CD4-positive, alpha-beta T cell treated with Interferon gamma for 1 hour (primary cell): ENCODE measurements around the gene EXOC4.

Source experiments
- DNase-seq: peaks from one replicate; pipeline ENCODE4 v3.0.0-alpha.2; 2020

Gene EXOC4

DNA sequence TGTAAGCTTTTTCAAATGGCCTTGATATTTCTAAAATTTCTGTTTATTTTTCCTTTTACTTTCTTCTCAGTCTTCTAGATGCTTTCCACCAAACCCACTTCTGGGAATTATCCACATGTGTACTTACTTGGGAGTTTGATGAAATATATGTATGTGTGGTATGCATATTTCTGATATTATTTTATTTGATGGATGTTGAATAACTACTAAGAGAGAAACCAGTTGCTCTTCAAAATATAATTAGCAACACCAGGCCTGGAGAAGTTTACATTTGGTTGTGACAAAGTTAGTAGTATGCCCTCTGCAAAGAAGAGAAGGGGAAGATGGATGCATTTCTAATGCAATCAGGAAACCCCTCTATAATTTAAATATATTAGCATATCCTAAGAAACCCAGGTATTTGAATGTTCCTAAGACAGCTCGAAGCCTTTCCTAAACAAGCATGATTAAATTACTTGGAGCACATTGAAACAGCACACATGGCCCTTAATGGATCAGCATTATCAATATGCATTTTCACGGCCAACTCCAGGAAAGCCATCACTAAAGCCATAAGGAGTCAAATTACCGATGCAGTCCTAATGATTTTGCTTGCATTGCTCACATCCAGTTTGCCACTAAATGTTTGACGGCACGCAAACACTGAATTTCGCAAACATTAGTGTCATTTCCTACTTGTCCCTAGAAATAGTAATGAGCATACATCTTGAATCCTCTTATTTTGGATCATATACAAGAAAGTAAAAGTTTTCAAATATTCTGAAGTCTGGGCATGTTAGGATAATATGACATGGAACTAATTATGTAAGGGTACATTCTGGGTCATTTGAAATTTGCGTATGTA is 393.8 kb downstream of the EXOC4 start:
- DNase-seq, result no peak

DNA sequence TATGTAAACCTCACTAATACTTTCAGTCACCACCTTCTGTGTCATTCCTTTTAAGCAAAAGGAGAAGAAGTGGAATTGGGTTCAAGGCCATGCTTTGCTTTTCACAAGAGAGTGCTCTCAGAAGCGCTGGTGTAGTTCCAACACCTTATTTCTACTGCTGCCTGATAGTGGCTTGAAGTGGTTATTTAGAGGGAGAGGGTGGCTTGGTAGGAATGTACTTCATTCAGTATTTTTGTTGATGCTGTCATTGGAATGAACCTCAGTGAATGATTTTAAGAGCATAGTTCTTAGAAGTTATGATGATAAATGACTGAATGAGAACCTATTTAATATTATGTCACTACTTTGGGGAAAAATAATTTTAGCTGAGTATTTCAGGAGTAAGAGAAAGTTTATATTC is 396.7 kb downstream of the EXOC4 start:
- no peak for DNase-seq

- no peak for DNase-seq
Observed at GRCh38 chr7:133650069-133650468, 397.2 kb downstream of the EXOC4 start.

GRCh38 chr7:133650487-133651300 is 397.8 kb downstream of the EXOC4 start:
- no peak for DNase-seq

DNA sequence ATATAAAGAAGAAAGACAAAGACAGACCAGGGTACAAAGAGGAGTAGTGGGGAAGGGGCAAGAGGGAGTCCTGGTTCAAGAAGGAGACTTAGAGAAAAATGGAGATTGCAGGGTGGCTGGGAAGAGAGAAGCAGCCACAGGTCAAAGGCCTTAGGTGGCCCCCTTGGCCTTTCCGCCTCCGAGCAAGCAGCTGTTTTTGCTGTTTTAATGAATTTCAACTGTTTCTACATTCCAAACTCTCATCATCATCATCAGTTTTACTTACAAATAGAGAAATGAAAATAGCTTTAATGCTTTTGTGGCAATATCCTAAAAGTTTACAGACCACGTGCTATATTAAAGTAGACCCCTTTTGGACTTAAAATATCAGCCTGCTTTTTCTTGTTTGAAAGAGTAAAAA is 399.7 kb downstream of the EXOC4 start:
- DNase-seq, result no peak

DNA sequence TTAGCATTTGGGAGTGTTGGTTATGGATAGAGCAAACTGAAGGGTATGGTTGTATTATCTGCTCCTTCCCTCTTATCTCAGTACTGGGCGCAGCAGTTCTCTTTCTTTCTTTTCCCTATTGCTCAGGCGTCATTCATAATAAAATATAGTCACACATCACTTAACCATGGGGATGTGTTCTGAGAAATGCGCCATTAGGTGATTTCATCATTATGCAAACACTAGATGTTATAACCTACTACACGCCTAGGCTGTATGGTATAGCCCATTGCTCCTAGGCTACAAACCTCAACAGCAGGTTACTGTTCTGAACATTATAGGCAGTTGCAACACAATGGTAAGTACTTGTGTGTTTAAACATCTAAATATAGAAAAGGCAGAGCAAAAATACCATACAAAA is 401.7 kb downstream of the EXOC4 start:
- DNase-seq, result no peak

GRCh38 chr7:133662276-133662675 is 409.4 kb downstream of the EXOC4 start:
- DNase-seq, result no peak

DNA sequence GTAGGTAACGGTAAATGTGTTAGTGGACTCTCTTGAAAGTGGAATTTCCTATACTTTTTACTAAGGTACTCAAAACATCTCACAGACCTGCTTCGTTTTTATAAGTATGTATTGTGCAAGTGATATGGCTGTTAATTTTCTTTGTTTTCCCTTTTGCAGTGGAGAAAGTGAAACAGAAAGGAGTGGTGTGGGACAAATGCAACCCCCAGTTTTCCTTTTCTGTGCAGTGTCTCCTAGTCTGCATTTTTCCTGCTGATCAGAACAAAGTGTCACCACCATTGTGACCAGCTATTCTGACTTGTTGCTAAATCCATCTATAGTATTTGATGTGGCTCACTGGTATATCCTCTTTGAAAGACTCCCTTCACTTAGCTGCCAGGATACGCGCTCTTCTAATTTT is 410.0 kb downstream of the EXOC4 start:
- no peak for DNase-seq

DNA sequence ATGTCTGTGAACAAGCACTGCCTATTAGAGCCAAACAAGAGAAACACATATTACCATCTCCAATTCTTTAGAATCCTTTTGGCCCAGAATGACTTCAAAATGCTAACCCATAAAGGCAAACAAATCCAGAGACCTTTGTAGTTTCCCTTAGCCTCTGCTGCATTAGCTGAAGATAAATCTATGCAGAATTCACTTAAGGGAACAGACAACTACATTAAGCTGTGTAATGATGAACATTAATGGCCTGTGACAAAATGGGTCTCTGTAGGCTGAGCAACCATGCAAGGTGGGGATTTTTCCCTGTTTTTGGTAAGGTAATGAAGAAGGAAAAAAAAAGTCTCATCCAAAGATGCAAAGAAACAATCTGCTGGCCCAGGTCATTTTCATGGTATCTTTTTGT is 411.6 kb downstream of the EXOC4 start:
- no peak for DNase-seq

DNA sequence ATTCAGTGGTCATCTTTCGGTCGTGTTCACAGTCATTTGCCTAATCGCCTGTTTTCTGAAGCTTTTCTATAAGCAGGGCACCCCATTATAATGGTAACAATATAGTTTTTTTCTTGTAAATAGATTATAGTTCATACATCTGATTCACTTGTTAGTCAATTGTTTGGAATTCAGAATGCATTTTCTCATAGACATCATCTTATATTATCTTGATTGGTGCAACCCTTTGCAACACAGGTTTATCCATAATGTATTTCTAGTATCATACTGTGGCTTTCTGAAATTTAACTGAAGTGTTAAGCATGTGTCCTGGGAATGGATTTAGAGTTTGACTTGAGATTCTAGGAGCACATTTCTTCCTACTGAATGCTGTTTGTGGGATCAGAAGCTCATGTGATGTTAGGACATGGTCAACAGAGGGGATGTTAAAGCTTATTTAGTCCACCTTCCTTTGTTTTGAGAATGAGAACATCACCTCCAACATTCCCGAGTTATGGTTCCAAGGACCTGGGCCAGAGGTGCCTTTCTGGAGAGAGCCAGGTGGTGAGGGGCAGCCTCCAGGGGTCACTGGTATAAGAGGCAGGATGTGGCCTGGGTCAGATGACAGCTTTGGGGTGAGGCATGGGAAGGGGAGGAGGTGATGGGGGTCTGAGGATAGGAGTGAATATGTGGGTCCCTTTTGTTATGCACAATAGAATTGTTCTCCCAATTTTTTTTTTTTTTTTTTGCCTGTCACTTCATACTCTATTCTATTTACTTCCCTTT is 415.6 kb downstream of the EXOC4 start:
- no peak for DNase-seq

GRCh38 chr7:133669061-133669455 is 416.2 kb downstream of the EXOC4 start:
- DNase-seq, result no peak

DNA sequence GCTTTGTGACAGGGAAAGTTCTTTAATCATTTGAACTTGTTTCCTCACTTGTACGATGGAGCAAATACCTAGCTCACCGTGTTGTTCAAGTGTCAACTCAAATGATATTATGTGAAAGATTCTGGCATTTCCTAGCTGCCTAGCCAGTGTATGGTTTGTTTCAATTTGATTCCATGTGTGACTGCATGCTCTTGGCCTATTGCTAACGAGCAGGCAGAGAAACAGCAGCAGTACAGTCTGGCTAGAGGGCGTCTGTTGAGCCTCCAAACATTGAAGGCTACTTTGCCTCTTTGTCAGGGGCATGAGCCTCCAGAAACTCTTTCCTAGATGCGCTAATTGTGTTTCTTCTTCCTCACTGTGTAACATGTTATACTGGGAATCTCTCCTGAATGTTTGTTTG is 417.4 kb downstream of the EXOC4 start:
- no peak for DNase-seq

GRCh38 chr7:133672866-133673265 is 420.0 kb downstream of the EXOC4 start:
- DNase-seq, result no peak

DNA sequence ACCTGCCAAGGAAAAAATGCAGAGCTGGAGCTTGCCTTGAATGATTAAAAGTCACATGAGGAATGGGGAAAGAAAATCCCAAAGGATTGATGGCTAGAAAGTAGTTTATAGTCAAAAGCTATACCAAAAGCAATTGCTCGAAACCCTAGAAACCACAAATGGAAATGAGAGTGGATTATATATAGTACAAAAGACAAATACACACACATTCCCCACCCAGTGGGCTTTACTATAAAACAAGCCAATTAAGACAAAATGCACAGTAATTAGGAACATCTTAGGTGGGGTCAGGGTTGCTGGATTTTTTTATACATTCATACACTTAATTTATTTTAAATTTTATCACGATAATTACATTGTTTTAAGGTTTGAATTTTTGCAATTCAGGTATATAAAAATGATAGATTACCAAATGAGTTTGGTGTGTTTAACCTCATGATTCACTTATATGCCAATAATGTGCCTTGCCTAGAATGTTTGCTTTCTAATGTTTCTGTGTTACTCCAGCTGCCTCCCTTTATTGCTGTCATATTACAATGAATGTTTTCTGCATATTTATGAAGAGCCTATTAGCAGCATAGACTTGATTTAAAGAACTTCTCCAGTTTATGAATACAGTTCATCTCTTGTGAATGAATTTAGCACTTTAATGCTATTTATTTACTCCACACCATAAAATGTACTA is 421.3 kb downstream of the EXOC4 start:
- no peak for DNase-seq

GRCh38 chr7:133675510-133676218 is 422.8 kb downstream of the EXOC4 start:
- no peak for DNase-seq

GRCh38 chr7:133676805-133677370 is 424.0 kb downstream of the EXOC4 start:
- no peak for DNase-seq

DNA sequence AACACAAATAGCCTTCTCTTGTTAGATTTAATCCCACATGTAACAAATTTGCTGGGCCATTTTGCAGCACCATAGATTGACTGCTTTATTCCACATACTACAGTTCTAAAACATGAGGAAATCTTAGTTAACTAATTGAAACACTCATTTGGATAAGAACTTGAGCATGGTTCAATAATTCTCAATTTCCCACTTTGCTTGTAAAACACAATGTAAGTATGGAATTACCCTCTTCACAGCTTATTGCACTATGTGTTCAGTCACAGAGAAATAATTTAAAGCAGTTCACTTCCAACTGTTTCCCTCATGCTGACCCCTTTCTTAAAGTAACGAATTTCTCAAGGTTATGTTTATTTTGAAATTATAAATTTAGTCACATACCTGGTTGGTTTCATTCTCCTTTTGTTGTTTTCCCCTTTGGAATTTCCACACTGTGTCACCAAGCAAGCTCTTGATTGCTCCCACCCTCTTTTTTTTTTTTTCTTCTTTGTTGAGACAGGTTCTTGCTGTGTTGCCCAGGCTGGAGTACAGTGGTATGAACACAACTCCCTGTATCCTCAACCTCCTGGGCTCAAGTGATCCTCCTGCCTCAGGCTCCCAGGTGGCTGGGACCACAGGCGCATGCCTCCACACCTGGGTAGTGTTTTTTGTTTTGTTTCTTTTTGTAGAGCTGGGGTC is 425.4 kb downstream of the EXOC4 start:
- DNase-seq, result no peak

- DNase-seq, result no peak
Observed at GRCh38 chr7:133679977-133680376, 427.1 kb downstream of the EXOC4 start.

- no peak for DNase-seq
Observed at GRCh38 chr7:133681529-133681928, 428.7 kb downstream of the EXOC4 start.

DNA sequence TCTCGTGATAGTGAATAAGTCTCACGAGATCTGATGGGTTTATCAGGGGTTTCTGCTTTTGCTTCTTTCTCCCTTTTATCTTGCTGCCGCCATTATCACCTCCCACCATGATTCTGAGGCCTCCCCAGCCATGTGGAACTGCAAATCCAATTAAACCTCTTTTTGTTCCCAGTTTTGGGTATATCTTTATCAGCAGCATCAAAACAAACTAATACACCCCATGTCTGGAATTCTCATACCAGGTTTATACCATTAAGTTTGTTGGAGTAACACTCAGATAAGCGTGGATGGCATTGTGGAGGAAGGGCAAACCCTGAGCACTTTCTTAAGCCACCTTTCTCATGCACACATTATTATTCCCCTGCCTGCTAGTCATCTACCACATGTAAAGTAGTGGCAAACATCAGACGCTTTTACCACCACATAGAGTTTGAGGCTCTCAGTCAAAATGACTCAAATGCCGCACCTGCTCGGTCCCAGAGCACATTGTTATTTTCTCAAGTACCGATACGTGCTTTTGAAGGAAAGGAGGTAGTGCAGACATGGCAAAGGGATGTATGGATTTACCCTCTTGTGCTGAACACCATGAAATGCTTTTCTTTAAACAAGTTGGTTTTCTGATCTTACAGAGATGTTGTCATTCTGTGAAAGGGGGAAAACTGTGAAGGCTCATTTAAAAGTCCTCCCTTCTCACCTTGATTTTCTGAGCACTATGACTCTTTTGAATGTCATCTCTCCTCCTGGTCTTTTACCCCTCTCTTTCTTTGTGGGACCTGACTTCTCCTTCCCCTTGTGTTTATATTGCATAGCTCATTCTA is 429.7 kb downstream of the EXOC4 start:
- DNase-seq, result no peak

DNA sequence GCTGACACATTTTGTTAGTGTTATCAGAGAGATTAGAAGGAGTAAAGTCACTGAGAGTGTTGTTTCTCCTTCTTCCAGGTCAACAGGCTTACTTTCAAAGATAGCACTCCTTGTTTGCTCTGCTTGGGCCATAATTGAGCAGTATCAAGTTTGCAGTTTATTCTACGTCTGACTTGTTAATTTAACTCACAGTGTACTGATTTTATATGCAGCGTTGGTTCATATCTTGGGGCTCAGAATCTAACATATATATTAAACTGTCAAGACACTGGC is 430.2 kb downstream of the EXOC4 start:
- DNase-seq, result no peak
